Activated CD8-positive, alpha-beta memory T cell treated with anti-CD3 and anti-CD28 coated beads, Interleukin-2, amount 50 U/mL, for 24 hours (primary cell): ENCODE data around the gene GALK2.

Source experiments
- DNase-seq: peaks from one replicate; pipeline ENCODE4 v3.0.0-alpha.2; 2020; ENCODE audit errors: extremely low read depth

The GALK2 gene

GRCh38 chr15:49169880-49170597 is at the start of gene GALK2:
GALK2 (plus strand) TSS chr15:49170247; CDS start chr15:49170323, 76 bp downstream.
- DNase-seq: peak; percentile 63

GRCh38 chr15:49120832-49121231 is 49.2 kb upstream of the GALK2 start:
- no peak for DNase-seq

GRCh38 chr15:49121901-49122300 is 48.1 kb upstream of the GALK2 start:
- DNase-seq: no peak

GRCh38 chr15:49122541-49123062 is 47.4 kb upstream of the GALK2 start:
- no peak for DNase-seq

GRCh38 chr15:49124371-49124770 is 45.7 kb upstream of the GALK2 start:
- DNase-seq: no peak

GRCh38 chr15:49131403-49131802 is 38.6 kb upstream of the GALK2 start:
- DNase-seq: no peak

GRCh38 chr15:49134683-49135341 is 35.2 kb upstream of the GALK2 start:
- DNase-seq: no peak

- DNase-seq: no peak
Measured at GRCh38 chr15:49135342-49135857, 34.6 kb upstream of the GALK2 start.

- no peak for DNase-seq
Measured at GRCh38 chr15:49135911-49136310, 34.1 kb upstream of the GALK2 start.

- DNase-seq: no peak
Measured at GRCh38 chr15:49137861-49138260, 32.2 kb upstream of the GALK2 start.

- DNase-seq: no peak
Measured at GRCh38 chr15:49145651-49146609, 24.1 kb upstream of the GALK2 start.

GRCh38 chr15:49148298-49148697 is 21.7 kb upstream of the GALK2 start:
- no peak for DNase-seq

- no peak for DNase-seq
Measured at GRCh38 chr15:49148727-49149126, 21.3 kb upstream of the GALK2 start.

GRCh38 chr15:49151831-49152230 is 18.2 kb upstream of the GALK2 start:
- DNase-seq: no peak

- no peak for DNase-seq
Measured at GRCh38 chr15:49152552-49153312, 17.3 kb upstream of the GALK2 start.

- DNase-seq: no peak
Measured at GRCh38 chr15:49154359-49154758, 15.7 kb upstream of the GALK2 start.

GRCh38 chr15:49154799-49155109 is 15.3 kb upstream of the GALK2 start:
- DNase-seq: no peak

- peak; percentile 88 for DNase-seq
Measured at GRCh38 chr15:49155110-49155833, 14.8 kb upstream of the GALK2 start, which contains the start of gene COPS2. COPS2 (minus strand) TSS chr15:49155599; CDS start chr15:49155578, 21 bp downstream.

- no peak for DNase-seq
Measured at GRCh38 chr15:49155834-49156627, 14.0 kb upstream of the GALK2 start.

GRCh38 chr15:49163678-49164077 is 6.4 kb upstream of the GALK2 start:
- no peak for DNase-seq
